M059J (cell line): ENCODE data around the gene ZNF544. TPM values are rescaled to one million over a fixed set of nuclear protein-coding genes. Genes with fewer than 3 reads are reported as not detected.
"Not testable (repeated sequence)": the region's sequence is repeated elsewhere in the genome, so short reads cannot be mapped to it uniquely, and the experiment has no call there.

Source experiments
- DNase-seq: peaks from one replicate; pipeline ENCODE4 v3.0.0-alpha.2; 2012; ENCODE audit warnings: low read depth
- total RNA-seq: library from RNA; depleted of rRNA; stranded (reverse); fragments of >200 nt; shearing (Covaris generic); gene quantifications from 2 replicates; pipeline ENCODE4 v1.2.3, GENCODE V29; 2014

The ZNF544 gene
- total RNA-seq, 1 experiment from 2014 or later, result 47.3 TPM

- DNase-seq, result peak; percentile 48
Observed at GRCh38 chr19:58252102-58252685, 23.5 kb downstream of the ZNF544 start.

GRCh38 chr19:58258259-58258658 is 29.5 kb downstream of the ZNF544 start:
- not testable (repeated sequence) for DNase-seq

- DNase-seq, result no peak
Observed at GRCh38 chr19:58261600-58261967, 32.9 kb downstream of the ZNF544 start.

- no peak for DNase-seq
Observed at GRCh38 chr19:58261968-58262921, 33.5 kb downstream of the ZNF544 start.

GRCh38 chr19:58262922-58263296 is 34.2 kb downstream of the ZNF544 start:
- no peak for DNase-seq

- no peak for DNase-seq
Observed at GRCh38 chr19:58265100-58265499, 36.4 kb downstream of the ZNF544 start.

- no peak for DNase-seq
Observed at GRCh38 chr19:58268344-58268743, 39.6 kb downstream of the ZNF544 start.

GRCh38 chr19:58274771-58275201 is 46.1 kb downstream of the ZNF544 start:
- peak; percentile 91 for DNase-seq

- no peak for DNase-seq
Observed at GRCh38 chr19:58275564-58275963, 46.9 kb downstream of the ZNF544 start.

- DNase-seq, result no peak
Observed at GRCh38 chr19:58277197-58277596, 48.5 kb downstream of the ZNF544 start.

GRCh38 chr19:58277748-58278540 is 49.2 kb downstream of the ZNF544 start:
- DNase-seq, result no peak

- peak; percentile 98 for DNase-seq
Observed at GRCh38 chr19:58278541-58279041, 49.9 kb downstream of the ZNF544 start, which contains the start of gene ZNF8. TSS of gene ZNF8 (plus strand) at chr19:58278955. CDS start at chr19:58279082, 127 bp downstream.

- peak; percentile 63 for DNase-seq
Observed at GRCh38 chr19:58279042-58279924, 50.6 kb downstream of the ZNF544 start.

GRCh38 chr19:58279925-58280316 is 51.2 kb downstream of the ZNF544 start:
- peak; percentile 22 for DNase-seq

- no peak for DNase-seq
Observed at GRCh38 chr19:58284199-58284598, 55.5 kb downstream of the ZNF544 start.

GRCh38 chr19:58291943-58292342 is 63.2 kb downstream of the ZNF544 start:
- DNase-seq, result no peak

- DNase-seq, result no peak
Observed at GRCh38 chr19:58294743-58295374, 66.1 kb downstream of the ZNF544 start.

- DNase-seq, result no peak
Observed at GRCh38 chr19:58296104-58296503, 67.4 kb downstream of the ZNF544 start.

- DNase-seq, result no peak
Observed at GRCh38 chr19:58300620-58301019, 71.9 kb downstream of the ZNF544 start.

- no peak for DNase-seq
Observed at GRCh38 chr19:58304255-58304654, 75.5 kb downstream of the ZNF544 start.

GRCh38 chr19:58304748-58305064 is 76.0 kb downstream of the ZNF544 start:
- DNase-seq, result no peak
